Suppressor macrophage treated with lipopolysaccharide for 1 hour (primary cell): ENCODE measurements around the gene LRSAM1.

Experiments
- DNase-seq, 3 donors: peaks; one replicate each; pipeline ENCODE4 v3.0.0-alpha.2; 2020 to 2022

LRSAM1 gene

DNA sequence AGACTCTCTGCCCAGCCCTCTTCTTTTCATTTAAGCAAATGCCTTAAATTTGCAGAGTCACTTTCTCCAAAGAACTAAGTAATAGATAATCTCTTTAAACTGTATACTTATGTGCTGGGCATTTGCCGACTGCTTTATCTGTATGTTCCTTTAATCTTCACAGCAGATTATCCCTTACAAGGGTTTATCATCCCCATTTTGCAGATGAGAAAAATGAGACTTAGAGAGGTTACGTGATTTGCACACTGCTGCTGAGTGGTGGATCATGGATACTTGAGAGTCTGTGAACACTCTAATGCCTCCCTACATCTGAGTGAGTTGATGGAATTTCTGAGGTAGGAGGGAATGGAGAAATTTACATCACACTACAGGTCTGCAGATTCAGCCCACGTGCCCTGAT, 23.0 kb upstream of the LRSAM1 start:
- DNase-seq, result no peak

DNA sequence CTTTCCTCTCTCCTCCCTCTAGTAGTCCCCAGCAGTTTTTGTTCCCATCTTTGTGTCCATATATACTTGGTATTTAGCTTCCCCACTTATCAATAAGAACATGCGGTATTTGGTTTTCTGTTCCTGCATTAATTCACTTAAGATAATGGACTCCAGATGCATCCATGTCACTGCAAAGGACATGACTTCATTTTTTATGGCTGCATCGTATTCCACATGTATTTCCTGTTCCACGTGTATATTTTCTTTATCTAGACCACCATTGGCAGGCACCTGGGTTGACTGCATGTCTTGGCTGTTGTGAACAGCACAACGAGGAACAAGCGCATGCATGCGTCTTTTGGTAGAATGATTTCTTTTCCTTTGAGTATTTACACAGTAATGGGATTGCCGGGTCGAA, 20.9 kb upstream of the LRSAM1 start:
- no peak for DNase-seq

DNA sequence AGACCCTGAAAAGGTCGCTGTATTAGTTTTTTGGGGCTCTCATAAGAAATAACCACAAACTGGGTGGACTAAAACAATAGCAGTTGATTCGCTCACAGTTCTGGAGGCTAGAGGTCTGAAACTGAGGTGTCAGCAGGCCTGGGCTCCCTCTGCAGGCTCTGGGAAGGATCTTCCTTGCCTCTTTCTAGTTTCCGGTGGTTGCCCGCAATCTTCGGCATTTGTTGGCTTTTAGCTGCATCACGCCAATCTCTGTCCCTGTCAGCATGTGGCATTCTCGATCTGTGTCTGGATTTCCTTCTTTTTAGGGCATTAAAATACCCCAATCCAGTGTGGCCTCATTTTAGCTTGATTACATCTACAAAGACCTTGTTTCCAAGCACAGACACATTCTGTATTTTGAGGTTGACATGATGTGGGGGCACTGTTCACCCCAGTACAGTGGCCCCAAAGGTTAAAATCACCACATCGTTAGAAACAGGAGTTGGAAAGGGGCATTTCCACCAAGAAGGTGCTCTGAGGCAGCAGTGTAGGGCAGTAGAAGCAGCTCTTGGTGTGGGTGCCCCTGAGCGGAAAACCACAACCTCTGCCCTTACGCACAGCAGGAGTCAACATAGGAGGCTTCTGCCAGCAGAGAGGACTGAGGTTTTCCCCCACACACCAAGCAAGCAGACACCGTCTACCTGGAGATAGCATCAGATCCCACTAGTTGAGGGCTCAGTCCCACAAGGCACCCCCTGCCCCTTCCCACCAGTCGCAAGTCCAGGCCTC, 13.6 kb upstream of the LRSAM1 start:
- DNase-seq, result no peak

DNA sequence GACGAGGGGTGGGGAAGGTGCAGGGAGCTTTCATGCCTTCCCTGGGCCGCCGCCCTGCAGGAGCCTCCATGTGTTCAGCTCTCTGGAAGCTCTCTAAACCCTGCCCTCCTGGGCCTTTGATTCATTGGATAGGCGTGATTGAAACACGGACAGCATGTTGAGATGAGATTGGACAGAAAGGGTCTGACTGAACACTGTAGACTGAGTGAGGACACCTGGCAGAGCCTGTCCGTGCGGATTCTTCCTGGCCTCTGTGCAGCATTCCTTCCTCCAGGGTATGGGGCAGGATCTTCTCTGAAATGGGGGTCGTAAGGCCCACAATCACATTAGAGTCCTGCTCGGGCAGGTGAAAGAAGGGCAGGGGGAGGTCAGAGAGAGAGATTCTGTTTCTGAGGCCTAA, 12.9 kb upstream of the LRSAM1 start:
- no peak for DNase-seq

DNA sequence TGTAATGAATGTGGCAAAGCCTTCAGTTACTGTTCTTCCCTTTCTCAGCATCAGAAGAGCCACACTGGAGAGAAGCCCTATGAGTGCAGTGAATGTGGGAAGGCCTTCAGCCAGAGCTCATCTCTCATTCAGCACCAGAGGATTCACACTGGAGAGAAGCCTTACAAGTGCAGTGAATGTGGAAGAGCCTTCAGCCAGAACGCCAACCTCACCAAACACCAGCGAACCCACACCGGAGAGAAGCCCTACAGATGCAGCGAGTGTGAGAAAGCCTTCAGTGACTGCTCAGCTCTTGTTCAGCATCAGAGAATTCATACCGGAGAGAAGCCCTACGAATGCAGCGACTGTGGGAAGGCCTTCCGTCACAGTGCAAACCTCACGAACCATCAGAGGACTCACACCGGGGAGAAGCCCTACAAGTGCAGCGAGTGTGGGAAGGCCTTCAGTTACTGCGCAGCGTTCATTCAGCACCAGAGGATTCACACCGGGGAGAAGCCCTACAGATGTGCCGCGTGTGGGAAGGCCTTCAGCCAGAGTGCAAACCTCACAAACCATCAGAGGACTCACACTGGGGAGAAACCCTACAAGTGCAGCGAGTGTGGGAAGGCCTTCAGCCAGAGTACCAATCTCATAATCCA, 6.9 kb upstream of the LRSAM1 start:
- DNase-seq, result no peak

DNA sequence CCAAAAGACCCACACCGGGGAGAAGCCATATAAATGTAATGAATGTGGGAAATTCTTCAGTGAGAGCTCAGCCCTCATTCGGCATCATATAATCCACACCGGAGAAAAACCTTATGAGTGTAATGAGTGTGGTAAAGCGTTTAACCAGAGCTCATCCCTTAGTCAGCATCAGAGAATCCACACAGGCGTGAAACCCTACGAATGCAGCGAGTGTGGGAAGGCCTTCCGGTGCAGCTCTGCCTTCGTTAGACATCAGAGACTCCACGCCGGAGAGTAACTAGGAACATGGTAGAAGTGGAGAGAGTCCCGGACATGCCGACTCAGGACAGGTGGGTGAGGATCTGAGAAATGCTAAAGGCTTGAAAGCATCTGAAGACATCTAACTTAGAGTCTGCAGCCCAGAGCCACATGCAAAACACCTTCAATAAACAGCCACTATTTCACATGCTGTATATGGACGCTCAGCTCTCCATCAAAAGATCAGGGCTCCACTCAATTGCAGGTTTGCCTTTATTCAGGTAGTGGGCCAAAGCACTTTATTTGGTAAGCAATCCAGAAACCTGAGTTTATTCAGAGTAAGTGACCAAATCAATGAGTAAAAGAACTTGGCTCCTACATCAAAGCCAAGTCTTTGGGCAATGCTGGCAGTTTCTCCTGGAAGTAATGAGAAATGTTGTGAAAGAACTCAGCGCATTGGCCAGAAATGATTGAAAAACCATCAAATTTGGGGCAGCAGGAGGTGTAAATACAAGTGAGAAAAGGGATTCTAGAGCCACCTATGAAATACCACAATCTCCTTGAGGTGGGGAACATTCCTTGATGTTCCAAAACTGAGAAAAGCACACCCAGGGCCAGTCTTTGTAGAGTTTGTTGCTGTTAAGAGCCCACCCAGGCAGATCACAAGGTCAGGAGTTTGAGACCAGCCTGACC, 6.1 kb upstream of the LRSAM1 start:
- no peak for DNase-seq

DNA sequence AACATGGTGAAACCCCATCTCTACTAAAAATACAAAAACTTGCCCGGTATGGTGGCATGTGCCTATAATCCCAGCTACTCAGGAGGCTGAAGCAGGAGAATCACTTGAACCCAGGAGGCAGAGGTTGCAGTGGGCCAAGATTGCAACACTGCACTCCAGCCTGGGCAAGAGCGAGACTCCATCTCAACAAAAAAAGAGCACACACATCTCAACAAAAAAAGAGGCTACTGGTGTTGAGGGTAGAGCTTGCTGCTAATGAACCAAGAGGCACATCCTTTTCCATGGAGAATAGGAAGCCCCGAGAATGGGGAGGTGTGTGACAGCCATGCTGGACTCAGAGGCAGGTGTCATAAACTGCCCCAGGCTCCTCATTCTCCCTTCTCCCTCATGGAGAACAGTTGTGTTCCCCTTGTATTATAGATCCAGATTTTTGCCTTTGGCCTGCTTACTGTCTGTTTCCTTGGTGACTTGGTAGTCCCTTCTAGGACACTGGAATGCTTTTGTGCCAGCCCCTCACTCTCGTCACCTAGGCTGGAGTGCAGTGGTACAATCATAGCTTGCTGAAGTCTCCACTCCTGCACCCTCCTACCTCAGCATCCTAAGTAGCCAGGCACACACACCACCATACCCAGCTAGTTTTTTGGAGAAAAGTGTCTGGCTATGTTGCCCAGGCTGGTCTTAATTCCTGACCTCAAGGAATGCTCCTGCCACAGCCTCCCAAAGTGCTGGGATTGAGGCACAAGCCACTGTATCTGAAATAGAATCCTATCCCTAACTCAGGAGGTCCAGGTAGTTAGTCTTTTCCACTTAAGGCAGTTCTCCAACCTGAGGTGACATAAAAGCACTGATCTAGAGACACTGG, 5.2 kb upstream of the LRSAM1 start:
- no peak for DNase-seq

DNA sequence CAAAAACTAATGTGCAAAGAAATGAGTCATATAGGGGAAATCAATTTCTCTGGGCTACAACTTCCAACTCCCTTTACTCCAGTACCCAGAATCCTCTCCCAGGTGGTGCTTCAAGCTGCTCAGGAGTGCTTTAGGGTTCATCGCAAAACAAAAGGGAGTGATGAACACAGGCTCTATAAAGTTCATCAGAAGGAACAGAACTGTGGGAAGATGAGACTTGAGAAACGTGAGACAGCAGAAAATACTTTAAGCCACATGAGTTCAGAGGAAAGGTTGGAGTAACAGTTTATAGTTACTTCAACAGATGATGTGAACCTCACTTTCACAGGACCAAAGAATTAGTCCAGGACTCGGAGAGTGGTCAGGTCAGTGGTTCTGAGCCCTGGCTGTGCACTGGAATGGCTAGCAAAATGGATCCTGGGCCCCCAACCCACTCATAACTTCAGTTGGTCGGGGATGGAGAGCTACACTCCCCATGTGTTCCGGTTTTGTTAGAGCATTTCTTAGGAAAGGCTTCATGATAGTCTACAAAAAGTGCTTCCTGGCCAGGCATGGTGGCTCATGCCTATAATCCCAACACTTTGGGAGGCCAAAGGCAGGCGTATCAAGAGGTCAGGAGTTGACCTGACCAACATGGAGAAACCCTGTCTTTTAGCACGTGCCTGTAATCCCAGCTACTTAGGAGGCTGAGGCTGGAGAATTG, 4.4 kb upstream of the LRSAM1 start:
- DNase-seq, result no peak

DNA sequence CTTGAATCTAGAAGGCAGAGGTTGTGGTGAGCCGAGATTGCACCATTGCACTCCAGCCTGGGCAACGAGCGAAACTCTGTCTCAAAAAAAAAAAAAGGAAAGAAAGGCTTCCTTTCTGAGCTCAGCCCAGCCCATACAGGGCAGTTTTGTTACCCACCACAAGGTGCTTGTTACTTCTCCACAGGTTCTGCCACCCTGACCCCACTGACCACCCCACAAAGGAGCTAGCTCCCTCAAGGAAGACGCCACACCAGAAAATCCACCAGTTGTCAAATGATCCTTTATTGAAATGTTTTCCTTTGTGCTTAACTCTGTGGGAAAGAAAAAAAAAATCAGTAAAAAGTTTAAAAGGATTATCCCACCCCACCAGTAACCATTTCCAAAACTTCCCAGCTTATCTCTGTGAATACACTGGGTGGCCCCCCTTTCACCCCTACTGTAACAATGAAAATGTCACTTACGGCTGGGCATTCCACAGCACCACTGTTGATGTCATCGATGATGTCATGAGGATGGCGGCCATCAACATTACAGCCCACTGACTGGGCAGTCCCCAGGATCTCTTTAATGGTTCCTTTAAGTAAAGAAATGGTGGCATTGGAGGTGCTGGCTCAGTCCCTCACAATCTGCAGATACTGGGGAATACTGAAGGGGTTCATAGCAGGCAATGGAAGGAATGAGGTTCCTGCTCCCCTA, 3.7 kb upstream of the LRSAM1 start:
- peak; percentile 47 to 68 (median 52) for DNase-seq

DNA sequence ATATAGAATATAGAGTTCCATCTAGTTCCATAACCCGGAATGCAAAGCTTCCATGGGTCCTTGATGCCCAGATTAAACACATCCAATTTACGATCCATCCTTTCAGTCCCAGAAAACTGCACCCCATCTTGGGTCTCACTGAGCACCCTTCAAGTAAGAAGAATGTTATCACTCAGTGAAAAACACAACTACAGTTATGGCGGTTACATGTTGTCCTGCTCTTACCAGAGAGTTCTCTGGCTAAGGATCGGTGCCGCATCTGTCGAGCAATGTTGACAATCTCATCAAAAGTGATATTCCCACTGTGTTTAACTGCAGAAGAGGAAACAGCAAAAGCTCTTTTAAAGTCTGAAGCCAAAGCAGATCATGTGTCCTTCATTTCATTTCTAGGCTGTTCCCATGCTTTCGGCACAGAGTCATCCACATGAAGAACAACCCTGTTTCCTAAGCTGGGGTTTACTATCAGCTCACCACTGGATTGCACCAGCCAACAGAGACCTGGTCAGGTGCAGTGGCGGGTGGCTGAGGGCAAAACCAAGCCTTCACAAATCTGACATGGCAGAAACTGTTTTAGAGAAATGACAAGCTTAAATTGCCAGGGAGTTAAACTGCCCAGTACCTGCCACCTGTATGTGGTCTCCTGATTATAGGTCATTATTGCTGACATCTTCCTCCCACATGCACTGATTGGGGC, 3.1 kb upstream of the LRSAM1 start:
- no peak for DNase-seq

DNA sequence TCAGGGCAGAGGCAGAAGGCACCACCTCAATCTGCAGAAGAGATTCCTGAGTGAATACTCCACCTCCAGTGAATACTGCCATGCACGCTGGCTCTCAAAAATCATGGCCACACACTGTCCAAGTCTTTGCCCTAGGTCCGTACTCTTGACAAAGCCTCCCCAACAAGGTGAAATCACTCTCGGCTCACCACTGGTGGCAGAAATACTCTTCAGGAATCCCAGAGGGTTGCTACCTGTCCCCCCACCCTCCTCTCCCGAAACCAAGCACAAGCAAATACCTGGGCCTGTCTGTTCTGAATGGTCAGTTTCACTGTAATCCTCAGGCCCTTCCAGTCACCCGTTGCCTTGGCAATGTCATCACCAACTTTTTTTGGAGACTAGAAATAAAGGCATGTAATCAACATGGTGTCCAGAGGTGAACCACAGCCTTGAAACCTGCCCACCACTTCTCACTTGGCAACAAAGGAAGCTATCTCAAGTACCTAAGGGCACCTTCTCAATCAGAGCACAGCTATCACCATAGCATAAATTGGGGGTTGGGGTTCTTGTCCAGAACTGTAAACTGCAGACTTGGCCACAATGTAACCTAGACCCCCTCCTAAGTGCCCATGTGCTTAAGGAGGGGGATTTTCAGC, 1.9 kb upstream of the LRSAM1 start:
- DNase-seq, result no peak

DNA sequence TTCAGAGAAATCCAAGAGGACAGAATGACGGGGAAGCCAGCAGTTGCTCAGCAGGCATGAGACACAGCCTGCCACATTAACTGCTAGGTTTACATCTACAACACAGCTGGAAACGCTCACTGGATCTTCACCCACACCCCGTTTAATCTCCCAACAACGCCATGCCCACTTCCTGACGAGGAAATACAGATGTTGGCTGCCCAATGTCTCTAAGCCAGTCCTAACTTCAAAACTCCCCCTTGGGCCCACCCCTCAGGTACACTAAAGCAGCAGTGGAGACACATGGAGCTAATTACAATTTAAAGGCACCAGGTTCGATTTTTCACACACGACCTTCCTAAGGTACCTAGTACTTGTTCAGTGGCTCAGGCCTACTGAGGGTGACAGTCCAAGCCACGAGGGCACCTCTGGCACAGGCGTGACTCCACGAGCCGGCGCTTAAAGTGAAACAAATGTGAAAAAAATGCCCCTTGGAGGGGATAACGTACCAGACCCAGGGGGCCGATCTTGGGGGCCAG, 1.0 kb upstream of the LRSAM1 start:
- peak in 2 of 3 donors; percentile 23 to 42 for DNase-seq

DNA sequence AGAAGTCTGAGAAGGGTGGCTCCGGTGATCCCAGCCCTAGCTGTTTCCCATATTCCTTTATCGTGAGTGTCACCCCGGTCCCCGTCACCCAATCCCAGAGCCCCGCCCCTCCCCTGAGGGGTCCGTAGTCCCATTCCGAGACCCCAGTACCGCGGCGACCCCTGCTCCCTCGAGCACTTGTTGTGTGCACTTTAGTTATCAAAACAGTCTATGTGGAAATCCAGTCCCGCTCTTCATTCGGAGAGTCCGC, 223 bp downstream of the LRSAM1 start:
- DNase-seq, result peak in 1 of 3 donors; percentile 64

DNA sequence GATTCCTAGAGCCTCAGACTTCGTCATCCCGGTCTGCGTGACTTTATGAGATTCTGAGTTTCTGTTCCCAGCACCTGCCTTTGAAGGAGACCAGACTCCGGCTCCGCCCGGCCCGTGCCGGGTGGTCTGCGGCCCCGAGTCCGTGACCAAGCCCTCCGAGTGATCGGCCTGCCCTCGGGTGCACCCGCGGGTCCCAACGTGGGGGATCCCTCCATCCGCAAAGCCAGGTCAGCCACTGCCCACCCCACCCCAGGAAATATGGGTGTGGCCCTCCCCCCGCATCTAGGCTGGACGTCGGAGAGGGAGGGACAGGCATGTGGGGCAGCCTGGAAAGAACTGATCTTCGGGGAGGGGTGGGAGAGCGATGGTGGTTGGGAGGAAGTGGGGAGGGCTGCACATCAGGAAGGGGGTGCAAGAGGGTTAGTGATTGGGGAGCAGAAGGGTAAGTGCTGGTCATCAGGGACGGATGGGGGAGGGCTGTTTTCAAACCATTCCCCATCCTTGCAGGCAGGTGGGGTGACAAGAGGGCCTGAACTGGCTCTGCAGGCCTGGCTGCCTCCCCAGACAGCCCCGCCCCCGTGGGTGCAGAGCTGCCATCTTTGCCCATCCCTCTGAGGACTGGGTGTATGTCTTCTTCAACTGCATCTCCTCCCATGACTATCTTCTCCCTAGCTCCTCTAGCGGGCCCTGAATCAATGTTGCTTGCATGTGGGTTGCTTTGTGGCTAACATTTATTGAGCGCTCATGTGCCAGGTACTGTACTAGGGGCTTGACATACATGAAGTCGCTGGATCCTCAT, 747 bp downstream of the LRSAM1 start:
- DNase-seq, result peak; percentile 62 to 70 (median 65)

DNA sequence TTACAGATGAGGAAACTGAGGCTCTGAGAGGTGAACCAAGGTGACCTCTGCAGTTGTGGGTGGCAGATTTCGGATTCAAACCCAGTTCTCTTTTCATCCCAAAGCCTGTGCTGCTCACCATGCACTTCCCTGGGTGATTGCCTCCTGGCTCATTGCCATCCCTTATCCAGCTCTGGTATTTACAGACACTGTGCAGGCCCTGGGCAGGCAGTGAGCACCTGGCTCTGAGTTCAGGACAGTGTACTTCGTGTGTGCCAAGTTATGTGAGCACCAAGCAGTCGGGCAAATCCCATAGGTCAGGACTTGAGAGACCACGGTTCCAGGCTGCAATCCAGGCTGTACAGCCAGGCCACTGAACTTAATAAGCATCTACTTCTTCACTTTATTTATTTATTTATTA, 1.4 kb downstream of the LRSAM1 start:
- no peak for DNase-seq

DNA sequence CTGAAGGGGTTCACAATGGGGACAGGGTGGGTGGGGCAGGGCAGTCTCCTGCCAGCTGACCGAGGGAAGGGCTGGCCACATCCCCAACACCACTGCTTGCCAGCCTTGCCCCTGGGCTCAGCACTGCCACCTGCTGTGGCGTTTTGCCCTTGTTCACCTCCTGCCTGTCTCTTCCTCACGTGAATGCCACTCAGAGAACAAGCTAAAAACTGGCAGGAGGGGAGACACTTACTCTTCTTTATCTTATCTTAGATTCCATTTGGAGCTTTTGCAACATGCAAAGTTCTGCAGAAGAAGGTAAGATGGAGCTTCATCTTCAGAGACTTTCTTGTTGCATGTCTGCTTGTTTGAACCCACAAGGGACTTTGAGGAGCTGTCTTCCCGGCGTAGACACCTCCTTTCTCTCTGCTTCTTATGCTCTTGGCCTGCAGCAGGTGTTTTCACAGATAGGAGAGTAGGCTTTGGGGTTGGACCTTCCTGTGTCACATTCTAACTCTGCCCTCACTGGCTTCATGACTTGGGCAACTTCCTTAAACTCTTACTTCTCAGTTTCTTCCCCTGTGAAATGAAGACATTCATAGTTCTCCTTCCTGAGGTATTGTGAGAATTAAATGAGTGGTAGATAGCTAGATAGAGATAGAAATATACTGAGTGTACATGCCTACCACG, 4.1 kb downstream of the LRSAM1 start:
- DNase-seq, result peak; percentile 56 to 76 (median 74)

DNA sequence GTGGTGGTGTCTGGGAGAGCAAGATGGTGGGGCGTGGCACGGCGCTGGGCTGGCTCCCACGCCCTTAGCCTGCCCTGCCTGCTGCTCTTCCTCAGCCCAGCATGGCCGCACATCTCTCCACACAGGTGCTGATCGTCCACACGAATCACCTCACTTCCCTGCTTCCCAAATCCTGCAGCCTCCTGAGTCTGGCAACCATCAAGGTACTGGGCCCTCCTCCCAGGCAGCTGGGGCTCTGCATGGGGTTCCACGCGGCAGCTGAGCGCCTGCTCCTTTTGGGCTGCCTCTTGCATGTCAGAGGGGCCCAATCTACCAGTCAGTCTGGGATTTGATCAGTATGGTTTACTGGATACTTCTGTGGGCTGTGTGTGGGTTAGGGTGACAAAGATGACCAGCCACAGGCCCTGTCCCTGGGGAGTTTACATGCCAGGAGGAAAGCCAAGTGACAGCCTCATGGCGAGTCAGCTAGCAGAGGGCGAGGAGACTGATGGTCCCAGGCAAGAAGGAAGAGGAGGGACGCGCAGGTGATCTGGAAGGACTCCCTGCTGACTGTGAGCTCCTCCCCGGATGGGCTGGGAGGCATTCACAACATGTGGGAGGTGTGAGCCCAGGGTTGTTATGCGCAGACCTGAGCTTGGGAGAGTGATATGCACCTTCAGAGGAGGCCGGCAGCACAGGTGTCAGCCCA, 6.0 kb downstream of the LRSAM1 start:
- no peak for DNase-seq

DNA sequence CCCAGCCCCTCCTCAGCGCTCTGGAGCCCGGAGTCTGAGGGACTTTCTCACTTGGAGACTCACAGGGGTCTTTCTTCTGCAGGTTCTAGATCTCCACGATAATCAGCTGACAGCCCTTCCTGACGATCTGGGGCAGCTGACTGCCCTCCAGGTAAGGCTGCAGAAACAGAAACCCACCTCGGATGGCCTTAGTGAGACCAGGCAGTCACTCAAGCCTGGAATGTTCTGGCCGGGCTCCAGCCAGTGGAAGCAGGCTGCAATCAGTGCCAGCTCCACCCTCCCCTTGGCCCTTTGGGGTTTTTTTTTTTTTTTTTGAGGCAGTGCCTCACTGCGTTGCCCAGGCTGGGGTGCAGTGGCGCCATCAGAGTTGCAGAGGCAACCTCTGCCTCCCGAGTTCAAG, 7.6 kb downstream of the LRSAM1 start:
- no peak for DNase-seq
